HEK293 (cell line): ENCODE results near the gene CCDC127.

Source experiments
- ZNF335 ChIP-seq: fragments of 450-650 bp; formaldehyde crosslinking; conservative IDR thresholded peaks from 2 replicates; pipeline ENCODE4 v1.5.1; 2016; ENCODE audit warnings: missing biosample characterization, missing genetic modification characterization
- TF ChIP-seq, protein P1 (sequence below): fragments of 450-650 bp; formaldehyde crosslinking; IDR thresholded peaks from 2 replicates; pipeline ENCODE4 v1.5.1; 2016; ENCODE audit warnings: missing biosample characterization, missing genetic modification characterization

DNA sequence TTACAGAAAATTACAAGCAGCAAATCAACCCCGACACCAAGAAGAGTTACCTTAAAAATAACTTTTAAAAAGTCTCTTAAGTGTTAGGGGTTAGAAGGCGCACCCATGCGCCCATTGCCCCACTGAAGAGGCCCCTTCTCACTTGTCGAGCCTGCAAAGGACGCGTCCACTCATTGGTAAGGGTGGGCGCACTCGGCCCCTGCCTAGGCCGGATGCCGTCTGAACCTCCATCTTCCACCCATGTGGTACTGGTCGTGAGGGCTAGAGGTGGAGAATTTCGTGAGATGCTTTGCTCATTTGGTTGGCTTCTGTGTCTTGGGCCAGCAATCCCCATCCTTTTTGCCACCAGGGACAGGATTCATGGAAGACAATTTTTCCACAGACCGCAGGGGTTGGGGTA lies 54.1 kb downstream of the CCDC127 start:
- no peak for TF ChIP-seq ZNF335 (tag by site-specific recombination)
- TF ChIP-seq, protein P1, sequence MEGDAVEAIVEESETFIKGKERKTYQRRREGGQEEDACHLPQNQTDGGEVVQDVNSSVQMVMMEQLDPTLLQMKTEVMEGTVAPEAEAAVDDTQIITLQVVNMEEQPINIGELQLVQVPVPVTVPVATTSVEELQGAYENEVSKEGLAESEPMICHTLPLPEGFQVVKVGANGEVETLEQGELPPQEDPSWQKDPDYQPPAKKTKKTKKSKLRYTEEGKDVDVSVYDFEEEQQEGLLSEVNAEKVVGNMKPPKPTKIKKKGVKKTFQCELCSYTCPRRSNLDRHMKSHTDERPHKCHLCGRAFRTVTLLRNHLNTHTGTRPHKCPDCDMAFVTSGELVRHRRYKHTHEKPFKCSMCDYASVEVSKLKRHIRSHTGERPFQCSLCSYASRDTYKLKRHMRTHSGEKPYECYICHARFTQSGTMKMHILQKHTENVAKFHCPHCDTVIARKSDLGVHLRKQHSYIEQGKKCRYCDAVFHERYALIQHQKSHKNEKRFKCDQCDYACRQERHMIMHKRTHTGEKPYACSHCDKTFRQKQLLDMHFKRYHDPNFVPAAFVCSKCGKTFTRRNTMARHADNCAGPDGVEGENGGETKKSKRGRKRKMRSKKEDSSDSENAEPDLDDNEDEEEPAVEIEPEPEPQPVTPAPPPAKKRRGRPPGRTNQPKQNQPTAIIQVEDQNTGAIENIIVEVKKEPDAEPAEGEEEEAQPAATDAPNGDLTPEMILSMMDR (tag by site-specific recombination) = no peak
